Peyer's patch (tissue), 4 donors: ENCODE results near the gene WDR43. TPM values are rescaled to one million over a fixed set of nuclear protein-coding genes. Genes with fewer than 3 reads are reported as not detected.

Experiments used
- DNase-seq, 3 donors: peaks; one replicate each; pipeline ENCODE4 v3.0.0-alpha.2; 2017 to 2019
- H3K27ac ChIP-seq, 4 donors: fragments of 200-600 bp; sonication (generic); one replicate each; pipeline ENCODE4 v1.5.1; 2016 to 2019
- H3K27me3 ChIP-seq, 2 donors: fragments of 200-600 bp; sonication (generic); one replicate each; pipeline ENCODE4 v1.5.1; 2019
- H3K36me3 ChIP-seq, 3 donors: fragments of 200-600 bp; sonication (generic); one replicate each; pipeline ENCODE4 v1.5.1; 2016 to 2019
- H3K4me1 ChIP-seq, 4 donors: fragments of 200-600 bp; sonication (generic); one replicate each; pipeline ENCODE4 v1.5.1; 2016 to 2019
- H3K4me3 ChIP-seq, 4 donors: fragments of 200-600 bp; sonication (generic); 1 replicate in 3 of 4; 2 replicates in 1 of 4; pipeline ENCODE4 v1.5.1; 2016 to 2019; ENCODE audit warnings: mild to moderate bottlenecking in 1 of 4
- H3K9me3 ChIP-seq, 4 donors: fragments of 200-600 bp; sonication (generic); one replicate each; pipeline ENCODE4 v1.5.1; 2016 to 2019; ENCODE audit warnings: mild to moderate bottlenecking in 1 of 4
- POLR2A ChIP-seq, 2 donors: fragments of 450-650 bp; IDR thresholded peaks; one replicate each; pipeline ENCODE4 v1.5.1; 2017; ENCODE audit warnings: antibody characterized with exemption in 2 of 2, mild to moderate bottlenecking in 2 of 2, moderate library complexity in 2 of 2
- total RNA-seq, 4 donors: library from RNA; depleted of rRNA; stranded (reverse); fragments of >200 nt; gene quantifications; one replicate each; pipeline ENCODE4 v1.1.0, GENCODE V29; 2016
- TF ChIP-seq, protein P1 (sequence below), 6 experiments: fragments of 450-650 bp in 4 of 6; fragments of 200-600 bp in 2 of 6; sonication (generic) in 1 of 6; IDR thresholded peaks; one replicate each; pipeline ENCODE4 v1.5.1; 2017 to 2019; ENCODE audit warnings: antibody characterized with exemption in 6 of 6, mild to moderate bottlenecking in 3 of 6, moderate library complexity in 1 of 6

WDR43 gene, protein sequence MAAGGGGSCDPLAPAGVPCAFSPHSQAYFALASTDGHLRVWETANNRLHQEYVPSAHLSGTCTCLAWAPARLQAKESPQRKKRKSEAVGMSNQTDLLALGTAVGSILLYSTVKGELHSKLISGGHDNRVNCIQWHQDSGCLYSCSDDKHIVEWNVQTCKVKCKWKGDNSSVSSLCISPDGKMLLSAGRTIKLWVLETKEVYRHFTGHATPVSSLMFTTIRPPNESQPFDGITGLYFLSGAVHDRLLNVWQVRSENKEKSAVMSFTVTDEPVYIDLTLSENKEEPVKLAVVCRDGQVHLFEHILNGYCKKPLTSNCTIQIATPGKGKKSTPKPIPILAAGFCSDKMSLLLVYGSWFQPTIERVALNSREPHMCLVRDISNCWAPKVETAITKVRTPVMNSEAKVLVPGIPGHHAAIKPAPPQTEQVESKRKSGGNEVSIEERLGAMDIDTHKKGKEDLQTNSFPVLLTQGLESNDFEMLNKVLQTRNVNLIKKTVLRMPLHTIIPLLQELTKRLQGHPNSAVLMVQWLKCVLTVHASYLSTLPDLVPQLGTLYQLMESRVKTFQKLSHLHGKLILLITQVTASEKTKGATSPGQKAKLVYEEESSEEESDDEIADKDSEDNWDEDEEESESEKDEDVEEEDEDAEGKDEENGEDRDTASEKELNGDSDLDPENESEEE
- 10 to 100 TPM; 17.4 to 98.2 (median 24.4) TPM for total RNA-seq

DNA sequence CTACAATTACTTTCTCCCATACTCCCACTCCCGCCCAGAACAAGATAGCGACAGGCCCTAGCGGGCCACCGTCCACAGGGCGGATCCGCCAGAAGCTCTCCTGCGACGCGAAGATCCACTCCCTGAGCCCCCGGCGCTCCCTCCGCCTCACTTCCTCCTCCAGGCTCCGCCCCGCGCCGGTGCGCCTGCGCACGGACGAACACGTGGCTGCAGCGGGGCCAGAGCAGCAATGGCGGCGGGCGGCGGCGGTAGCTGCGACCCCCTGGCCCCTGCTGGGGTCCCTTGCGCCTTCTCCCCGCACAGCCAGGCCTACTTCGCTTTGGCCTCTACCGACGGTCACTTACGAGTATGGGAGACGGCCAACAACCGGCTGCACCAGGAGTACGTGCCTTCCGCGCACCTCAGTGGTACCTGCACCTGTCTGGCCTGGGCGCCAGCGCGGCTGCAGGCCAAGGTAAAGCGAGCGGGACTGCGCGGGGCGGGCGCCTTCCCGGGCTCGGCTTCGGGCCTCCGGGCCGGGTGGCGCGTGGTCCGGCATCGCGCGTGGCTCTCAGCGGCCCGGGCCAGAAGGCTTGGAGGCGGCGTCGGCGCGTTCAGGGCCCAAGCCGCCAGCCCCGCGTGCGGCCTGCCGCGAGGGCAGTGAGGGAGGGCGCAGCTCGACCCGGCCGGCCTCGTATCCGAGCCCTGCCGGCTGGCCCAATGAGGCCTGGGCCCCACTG is at the start of gene WDR43:
TSS of gene WDR43 (plus strand) at position 198 of the 719 bp plus-strand sequence. CDS start at position 230, 32 bp downstream.
- Histone ChIP-seq H3K4me1 (peaks cover 0 to 28% (median 8%) of the 10 kb centered on the region in 4 donors), H3K27ac (peak within 1 kb of the TSS; percentile 73 to 88 (median 86)), H3K27me3 (no peaks in the 10 kb centered on the region), H3K4me3 (peak within 1 kb of the TSS; percentile 76 to 100 (median 96)), H3K36me3 (no peaks in the 10 kb centered on the region), H3K9me3 (no peaks in the 10 kb centered on the region)
- TF ChIP-seq, protein P1, sequence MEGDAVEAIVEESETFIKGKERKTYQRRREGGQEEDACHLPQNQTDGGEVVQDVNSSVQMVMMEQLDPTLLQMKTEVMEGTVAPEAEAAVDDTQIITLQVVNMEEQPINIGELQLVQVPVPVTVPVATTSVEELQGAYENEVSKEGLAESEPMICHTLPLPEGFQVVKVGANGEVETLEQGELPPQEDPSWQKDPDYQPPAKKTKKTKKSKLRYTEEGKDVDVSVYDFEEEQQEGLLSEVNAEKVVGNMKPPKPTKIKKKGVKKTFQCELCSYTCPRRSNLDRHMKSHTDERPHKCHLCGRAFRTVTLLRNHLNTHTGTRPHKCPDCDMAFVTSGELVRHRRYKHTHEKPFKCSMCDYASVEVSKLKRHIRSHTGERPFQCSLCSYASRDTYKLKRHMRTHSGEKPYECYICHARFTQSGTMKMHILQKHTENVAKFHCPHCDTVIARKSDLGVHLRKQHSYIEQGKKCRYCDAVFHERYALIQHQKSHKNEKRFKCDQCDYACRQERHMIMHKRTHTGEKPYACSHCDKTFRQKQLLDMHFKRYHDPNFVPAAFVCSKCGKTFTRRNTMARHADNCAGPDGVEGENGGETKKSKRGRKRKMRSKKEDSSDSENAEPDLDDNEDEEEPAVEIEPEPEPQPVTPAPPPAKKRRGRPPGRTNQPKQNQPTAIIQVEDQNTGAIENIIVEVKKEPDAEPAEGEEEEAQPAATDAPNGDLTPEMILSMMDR (IDR thresholded peaks at IDR 0.05) = no peak
- TF ChIP-seq POLR2A (IDR thresholded peaks at IDR 0.05) = peak; percentile 70 to 72
- DNase-seq = peak; percentile 97 to 99 (median 98)

DNA sequence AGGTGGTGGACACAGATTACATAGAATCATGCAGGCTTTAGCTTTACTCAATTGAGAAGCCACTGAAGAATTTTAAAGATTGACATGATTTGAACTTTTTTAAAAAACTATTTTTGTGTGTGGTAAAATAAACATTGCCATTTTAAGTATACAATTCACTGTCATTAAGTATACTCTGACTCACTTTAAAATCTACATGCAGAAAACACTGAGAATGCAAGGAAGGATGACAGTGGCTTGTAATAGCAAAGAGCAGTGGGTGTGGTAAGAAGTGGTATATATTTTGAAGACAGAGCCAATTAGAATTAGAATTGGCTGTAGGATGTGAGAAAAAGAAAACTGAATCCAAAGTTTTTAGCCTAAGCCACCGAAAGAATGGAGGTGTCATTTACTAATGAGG is 39.3 kb upstream of the WDR43 start:
- H3K27me3 ChIP-seq = no peaks in the 10 kb centered on the region
- H3K4me3 ChIP-seq = no peak overlapping the region
- H3K9me3 ChIP-seq = no peaks in the 10 kb centered on the region
- DNase-seq = no peak
- H3K4me1 ChIP-seq = no peaks in the 10 kb centered on the region
- TF ChIP-seq, protein P1 (IDR thresholded peaks at IDR 0.05) = no peak
- TF ChIP-seq POLR2A (IDR thresholded peaks at IDR 0.05) = no peak
- peaks cover 0 to under 1% (median 0%) of the 10 kb centered on the region in 3 donors for H3K36me3 ChIP-seq
- no peak overlapping the region for H3K27ac ChIP-seq

DNA sequence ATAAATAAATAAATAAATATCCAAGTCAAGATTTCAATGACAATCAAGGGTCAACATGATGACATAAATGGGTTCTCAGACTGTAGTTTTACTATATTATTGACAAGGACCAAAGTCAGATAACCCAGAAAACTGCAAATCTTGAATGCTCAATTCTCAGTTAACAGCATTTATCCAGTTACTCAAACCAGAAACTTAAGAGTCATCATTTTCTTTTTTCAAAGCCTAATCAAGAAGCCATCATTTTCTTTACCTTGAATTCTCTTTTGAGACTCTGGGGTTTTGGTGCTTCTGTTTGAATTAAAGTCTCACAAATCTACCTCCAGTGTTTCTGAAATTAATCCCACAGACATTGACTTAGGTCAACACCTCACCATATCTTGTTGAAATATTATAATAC is 38.5 kb upstream of the WDR43 start:
- Histone ChIP-seq H3K9me3 (no peaks in the 10 kb centered on the region), H3K4me3 (no peak overlapping the region), H3K4me1 (no peaks in the 10 kb centered on the region), H3K27ac (no peak overlapping the region), H3K36me3 (peaks cover 0 to 8% (median 0%) of the 10 kb centered on the region in 3 donors), H3K27me3 (no peaks in the 10 kb centered on the region)
- TF ChIP-seq POLR2A (IDR thresholded peaks at IDR 0.05) = no peak
- TF ChIP-seq, protein P1 (IDR thresholded peaks at IDR 0.05) = no peak
- no peak for DNase-seq

DNA sequence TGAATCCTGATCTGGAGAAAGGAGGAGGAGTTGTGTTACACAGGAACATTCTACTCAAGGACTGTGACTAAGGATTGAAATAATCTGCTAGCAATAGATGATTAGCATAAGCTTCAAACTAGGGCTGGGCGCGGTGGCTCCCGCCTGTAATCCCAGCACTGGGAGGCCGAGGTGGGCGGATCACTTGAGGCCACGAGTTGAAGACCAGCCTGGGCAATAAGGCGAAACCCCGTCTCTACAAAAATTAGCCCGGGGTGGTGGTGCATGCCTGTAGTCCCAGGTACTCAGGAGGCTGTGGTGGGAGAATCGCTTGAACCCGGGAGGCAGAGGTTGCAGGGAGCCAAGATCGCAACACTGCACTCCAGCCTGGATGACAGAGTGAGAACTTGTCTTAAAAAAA is 25.9 kb upstream of the WDR43 start:
- TF ChIP-seq POLR2A (IDR thresholded peaks at IDR 0.05) = no peak
- TF ChIP-seq, protein P1 (IDR thresholded peaks at IDR 0.05) = no peak
- no peaks in the 10 kb centered on the region for H3K27me3 ChIP-seq
- H3K4me3 ChIP-seq = peak overlapping the region in 2 of 4 donors; percentile 83 to 89
- no peak for DNase-seq
- no peak overlapping the region for H3K27ac ChIP-seq
- no peaks in the 10 kb centered on the region for H3K36me3 ChIP-seq
- peaks cover 0 to 38% (median 7%) of the 10 kb centered on the region in 4 donors for H3K4me1 ChIP-seq
- H3K9me3 ChIP-seq = no peaks in the 10 kb centered on the region

DNA sequence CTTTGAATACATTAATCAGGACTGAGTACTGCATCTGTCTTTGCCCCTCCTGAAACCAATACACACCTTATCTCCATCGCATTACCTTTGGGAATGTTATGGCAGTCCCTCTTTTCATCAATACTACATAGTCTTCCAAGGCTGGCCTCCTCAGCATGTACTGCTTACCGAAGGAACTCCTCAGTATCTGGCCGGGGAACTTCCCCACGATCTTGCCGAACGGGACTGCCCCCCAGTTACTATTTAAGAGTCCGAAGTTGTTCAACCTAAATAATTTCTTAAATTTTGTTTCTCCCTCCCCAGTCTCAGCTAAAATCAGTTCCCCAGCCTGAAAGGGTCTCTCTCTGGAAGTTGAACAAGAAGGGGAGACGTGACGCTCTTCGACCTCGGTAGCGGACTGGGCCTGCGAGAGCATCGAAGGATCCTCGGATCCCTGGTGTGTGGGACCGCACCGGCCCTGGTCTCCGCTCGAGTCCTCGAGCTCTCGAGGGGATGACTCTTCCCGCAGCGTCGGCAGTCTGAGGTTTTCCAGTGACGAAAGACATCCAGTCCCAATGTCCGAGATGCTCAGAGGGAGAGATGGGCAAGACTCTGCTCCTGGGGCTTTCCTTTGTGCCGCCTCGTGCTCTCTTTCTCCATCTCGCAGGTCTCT is 24.8 kb upstream of the WDR43 start:
- Histone ChIP-seq H3K4me1 (peaks cover 0 to 32% (median 5%) of the 10 kb centered on the region in 4 donors), H3K9me3 (no peaks in the 10 kb centered on the region), H3K36me3 (no peaks in the 10 kb centered on the region), H3K4me3 (peak overlapping the region; percentile 46 to 89 (median 78)), H3K27ac (peak overlapping the region; percentile 80 to 88 (median 81)), H3K27me3 (no peaks in the 10 kb centered on the region)
- TF ChIP-seq, protein P1 (IDR thresholded peaks at IDR 0.05) = no peak
- no peak for TF ChIP-seq POLR2A (IDR thresholded peaks at IDR 0.05)
- DNase-seq = no peak
